Loucy (cell line): ENCODE measurements around the gene PGLYRP3.

Source experiments
- EZH2phosphoT487 ChIP-seq: fragments of 200-600 bp; IDR thresholded peaks from 2 replicates; pipeline ENCODE4 v1.6.1; 2018; ENCODE audit warnings: antibody characterized with exemption, mild to moderate bottlenecking, moderate library complexity, borderline replicate concordance
- TF ChIP-seq, protein P1 (sequence below): fragments of 200-600 bp; sonication (generic); conservative IDR thresholded peaks from 2 replicates; pipeline ENCODE4 v1.5.1; 2014; ENCODE audit warnings: mild to moderate bottlenecking, antibody characterized with exemption, low read length

GRCh38 chr1:153312570-153313186, at the start of gene PGLYRP3:
- TF ChIP-seq, protein P1, sequence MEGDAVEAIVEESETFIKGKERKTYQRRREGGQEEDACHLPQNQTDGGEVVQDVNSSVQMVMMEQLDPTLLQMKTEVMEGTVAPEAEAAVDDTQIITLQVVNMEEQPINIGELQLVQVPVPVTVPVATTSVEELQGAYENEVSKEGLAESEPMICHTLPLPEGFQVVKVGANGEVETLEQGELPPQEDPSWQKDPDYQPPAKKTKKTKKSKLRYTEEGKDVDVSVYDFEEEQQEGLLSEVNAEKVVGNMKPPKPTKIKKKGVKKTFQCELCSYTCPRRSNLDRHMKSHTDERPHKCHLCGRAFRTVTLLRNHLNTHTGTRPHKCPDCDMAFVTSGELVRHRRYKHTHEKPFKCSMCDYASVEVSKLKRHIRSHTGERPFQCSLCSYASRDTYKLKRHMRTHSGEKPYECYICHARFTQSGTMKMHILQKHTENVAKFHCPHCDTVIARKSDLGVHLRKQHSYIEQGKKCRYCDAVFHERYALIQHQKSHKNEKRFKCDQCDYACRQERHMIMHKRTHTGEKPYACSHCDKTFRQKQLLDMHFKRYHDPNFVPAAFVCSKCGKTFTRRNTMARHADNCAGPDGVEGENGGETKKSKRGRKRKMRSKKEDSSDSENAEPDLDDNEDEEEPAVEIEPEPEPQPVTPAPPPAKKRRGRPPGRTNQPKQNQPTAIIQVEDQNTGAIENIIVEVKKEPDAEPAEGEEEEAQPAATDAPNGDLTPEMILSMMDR: peak; percentile 46
- no peak for TF ChIP-seq EZH2phosphoT487
